ENCODE data around the gene NR1D1.
A peak's percentile ranks its signal among the peaks of the same experiment; 100 is the strongest.
"Not testable (repeated sequence)": the region's sequence is repeated elsewhere in the genome, so short reads cannot be mapped to it uniquely, and the experiment has no call there.

Gene NR1D1

DNA sequence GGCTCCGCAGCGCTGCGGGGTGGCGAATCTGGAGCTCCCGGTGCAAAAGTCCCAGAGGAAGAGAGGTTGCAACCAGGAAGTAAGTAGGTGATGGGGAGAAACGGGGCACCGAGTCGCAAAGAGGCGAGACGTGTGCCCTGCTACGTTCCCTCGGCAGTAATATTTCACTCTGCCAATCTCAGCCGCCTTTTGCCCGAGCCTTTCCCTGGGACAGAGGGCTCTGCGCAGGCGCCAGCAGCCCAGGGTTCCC, at the start of gene NR1D1:
Gene NR1D1 (minus strand): TSS at position 171 of the 250 bp plus-strand sequence. CDS start 495 bp downstream, outside the sequence.
- Mint-ChIP-seq H3K4me3 (peak within 1 kb of the TSS; percentile 96), H3K27ac (peak within 1 kb of the TSS; percentile 91), H3K36me3 (peaks cover 19% of the 10 kb centered on the region), H3K4me1 (peaks cover 62% of the 10 kb centered on the region), H3K27me3 (no peaks in the 10 kb centered on the region), H3K9me3 (peaks cover 3% of the 10 kb centered on the region)
- no peak for ATAC-seq

- H3K27me3 Mint-ChIP-seq = no peaks in the 10 kb centered on the region
- ATAC-seq = no peak
- no peaks in the 10 kb centered on the region for H3K9me3 Mint-ChIP-seq
- peak overlapping the region; percentile 35 for H3K27ac Mint-ChIP-seq
- H3K36me3 Mint-ChIP-seq = peaks cover 68% of the 10 kb centered on the region
- no peak overlapping the region for H3K4me3 Mint-ChIP-seq
- peaks cover 48% of the 10 kb centered on the region for H3K4me1 Mint-ChIP-seq
Measured at GRCh38 chr17:40148527-40148926, 48.1 kb upstream of the NR1D1 start.

- H3K4me3 Mint-ChIP-seq = no peak overlapping the region
- peaks cover 54% of the 10 kb centered on the region for H3K4me1 Mint-ChIP-seq
- H3K27me3 Mint-ChIP-seq = no peaks in the 10 kb centered on the region
- ATAC-seq = no peak
- peaks cover 60% of the 10 kb centered on the region for H3K36me3 Mint-ChIP-seq
- H3K27ac Mint-ChIP-seq = peak overlapping the region; percentile 63
- H3K9me3 Mint-ChIP-seq = no peaks in the 10 kb centered on the region
Measured at GRCh38 chr17:40145476-40145875, 45.1 kb upstream of the NR1D1 start.

- ATAC-seq, H3K27me3 Mint-ChIP-seq, H3K4me3 Mint-ChIP-seq, H3K9me3 Mint-ChIP-seq, H3K27ac Mint-ChIP-seq: not testable (repeated sequence)
- Mint-ChIP-seq H3K4me1 (peaks cover 45% of the 10 kb centered on the region), H3K36me3 (peaks cover 37% of the 10 kb centered on the region)
Measured at GRCh38 chr17:40143166-40143565, 42.8 kb upstream of the NR1D1 start.

- Mint-ChIP-seq H3K36me3 (peaks cover 32% of the 10 kb centered on the region), H3K27ac (peak overlapping the region; percentile 93), H3K4me3 (peak overlapping the region; percentile 91), H3K9me3 (no peaks in the 10 kb centered on the region), H3K27me3 (no peaks in the 10 kb centered on the region), H3K4me1 (peaks cover 40% of the 10 kb centered on the region)
- peak; percentile 40 for ATAC-seq
Measured at GRCh38 chr17:40139566-40140058, 39.2 kb upstream of the NR1D1 start.

- Mint-ChIP-seq H3K36me3 (peaks cover 59% of the 10 kb centered on the region), H3K27ac (peak overlapping the region; percentile 53), H3K4me1 (peaks cover 25% of the 10 kb centered on the region), H3K27me3 (no peaks in the 10 kb centered on the region), H3K9me3 (no peaks in the 10 kb centered on the region), H3K4me3 (no peak overlapping the region)
- ATAC-seq = no peak
Measured at GRCh38 chr17:40135817-40136216, 35.4 kb upstream of the NR1D1 start.

DNA sequence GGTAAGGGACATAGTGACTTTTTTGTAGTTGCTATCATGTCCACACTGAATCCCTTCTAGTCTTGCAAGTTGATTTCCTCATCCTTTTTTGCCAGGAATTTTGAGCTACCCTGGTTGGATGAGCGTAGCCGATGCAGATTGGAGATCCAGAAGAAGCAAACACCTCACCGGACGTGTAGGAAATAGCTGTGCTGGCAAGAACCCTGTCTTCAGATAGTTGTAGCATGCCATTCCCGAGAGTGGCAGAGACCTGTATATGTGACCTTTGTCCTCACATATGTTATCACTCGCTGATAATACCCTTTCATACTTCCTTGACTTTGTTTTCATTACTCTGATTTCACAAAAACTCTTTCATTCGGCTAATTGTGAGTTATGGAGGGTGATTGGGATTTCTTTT, 33.8 kb upstream of the NR1D1 start:
- peaks cover 17% of the 10 kb centered on the region for H3K4me1 Mint-ChIP-seq
- peaks cover 65% of the 10 kb centered on the region for H3K36me3 Mint-ChIP-seq
- no peaks in the 10 kb centered on the region for H3K27me3 Mint-ChIP-seq
- peak overlapping the region; percentile 53 for H3K27ac Mint-ChIP-seq
- ATAC-seq = no peak
- no peak overlapping the region for H3K4me3 Mint-ChIP-seq
- H3K9me3 Mint-ChIP-seq = no peaks in the 10 kb centered on the region

DNA sequence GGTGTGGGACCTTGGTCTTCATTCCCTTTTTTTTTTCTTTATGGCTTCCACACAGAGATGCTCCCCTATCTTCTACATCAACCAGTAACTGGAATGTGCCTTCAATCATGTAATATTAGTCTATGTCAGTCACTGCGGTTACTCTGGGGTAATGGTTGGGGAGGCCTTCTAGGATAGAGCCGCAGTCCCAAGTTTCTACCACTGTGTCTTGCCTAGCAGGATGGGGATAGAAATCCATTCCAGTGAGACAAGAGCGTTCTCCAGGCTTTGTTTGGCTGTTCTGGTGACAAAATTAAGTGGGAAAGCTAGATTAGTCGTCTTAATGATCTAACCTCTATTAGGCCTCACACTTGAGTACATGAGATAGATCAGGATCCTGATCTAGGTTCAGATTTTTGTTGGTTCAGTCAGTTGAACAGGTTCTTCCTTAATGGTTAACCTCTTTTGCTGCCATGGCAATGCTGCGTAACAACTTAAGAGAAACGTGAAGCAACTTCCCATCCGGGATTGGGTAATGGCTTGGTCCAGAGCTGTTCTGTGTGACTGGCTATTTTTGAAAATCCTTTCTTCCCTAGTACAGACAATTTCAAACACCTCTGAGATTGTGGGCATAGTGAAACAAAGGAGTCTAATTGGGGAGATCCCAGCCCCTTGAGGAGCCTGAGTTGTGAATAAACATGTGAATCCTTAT, 30.1 kb upstream of the NR1D1 start:
- Mint-ChIP-seq H3K4me1 (peaks cover 12% of the 10 kb centered on the region), H3K36me3 (peaks cover 71% of the 10 kb centered on the region), H3K27me3 (no peaks in the 10 kb centered on the region), H3K27ac (no peak overlapping the region), H3K4me3 (no peak overlapping the region), H3K9me3 (no peaks in the 10 kb centered on the region)
- no peak for ATAC-seq

GRCh38 chr17:40129498-40129897, 29.1 kb upstream of the NR1D1 start:
- ATAC-seq = no peak
- H3K27me3 Mint-ChIP-seq = no peaks in the 10 kb centered on the region
- no peaks in the 10 kb centered on the region for H3K9me3 Mint-ChIP-seq
- H3K36me3 Mint-ChIP-seq = peaks cover 62% of the 10 kb centered on the region
- no peak overlapping the region for H3K4me3 Mint-ChIP-seq
- peaks cover 15% of the 10 kb centered on the region for H3K4me1 Mint-ChIP-seq
- no peak overlapping the region for H3K27ac Mint-ChIP-seq

- ATAC-seq = no peak
- H3K27me3 Mint-ChIP-seq = no peaks in the 10 kb centered on the region
- no peaks in the 10 kb centered on the region for H3K9me3 Mint-ChIP-seq
- H3K4me1 Mint-ChIP-seq = peaks cover 41% of the 10 kb centered on the region
- peak overlapping the region; percentile 75 for H3K27ac Mint-ChIP-seq
- H3K4me3 Mint-ChIP-seq = peak overlapping the region; percentile 94
- peaks cover 25% of the 10 kb centered on the region for H3K36me3 Mint-ChIP-seq
Measured at GRCh38 chr17:40124279-40125141, 24.1 kb upstream of the NR1D1 start.

GRCh38 chr17:40123811-40124114, 23.4 kb upstream of the NR1D1 start:
- H3K9me3 Mint-ChIP-seq = no peaks in the 10 kb centered on the region
- no peak for ATAC-seq
- H3K4me1 Mint-ChIP-seq = peaks cover 41% of the 10 kb centered on the region
- no peaks in the 10 kb centered on the region for H3K27me3 Mint-ChIP-seq
- H3K27ac Mint-ChIP-seq = peak overlapping the region; percentile 75
- peak overlapping the region; percentile 94 for H3K4me3 Mint-ChIP-seq
- peaks cover 20% of the 10 kb centered on the region for H3K36me3 Mint-ChIP-seq

DNA sequence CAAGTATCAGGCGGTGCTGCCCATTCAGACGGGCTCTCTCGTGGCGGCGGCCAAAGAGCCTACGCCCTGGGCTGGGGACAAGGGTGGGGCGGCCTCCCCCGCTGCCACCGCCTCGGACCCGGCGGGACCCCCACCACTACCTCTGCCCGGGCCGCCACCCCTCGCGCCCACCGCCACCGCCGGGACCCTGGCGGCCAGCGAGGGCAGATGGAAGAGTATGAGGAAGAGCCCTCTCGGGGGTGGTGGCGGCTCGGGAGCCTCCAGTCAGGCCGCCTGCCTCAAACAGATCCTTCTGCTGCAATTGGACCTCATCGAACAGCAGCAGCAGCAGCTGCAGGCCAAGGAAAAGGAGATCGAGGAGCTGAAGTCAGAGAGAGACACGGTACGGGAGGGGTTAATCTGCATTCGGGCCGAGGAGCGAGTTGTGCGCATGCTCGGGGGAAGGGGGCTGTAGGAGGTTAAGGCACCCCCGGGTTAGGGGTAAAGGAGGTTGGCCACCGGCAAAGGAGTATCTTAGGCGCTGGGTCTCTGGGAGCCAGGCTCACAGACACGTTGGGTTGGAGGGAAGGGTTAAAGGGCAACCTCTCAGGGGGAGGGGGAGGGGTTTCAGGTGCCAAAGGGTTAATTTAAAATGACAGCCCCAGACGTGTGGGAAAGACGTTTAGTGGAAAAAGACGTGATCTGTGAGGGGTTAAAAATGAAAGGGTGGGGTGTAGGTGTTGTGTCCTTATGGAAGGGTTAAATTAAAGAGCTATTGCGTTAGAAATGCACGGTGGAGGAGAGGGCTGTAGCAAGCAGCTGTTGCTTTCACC, 22.8 kb upstream of the NR1D1 start:
- H3K4me3 Mint-ChIP-seq = peak overlapping the region; percentile 94
- peaks cover 19% of the 10 kb centered on the region for H3K36me3 Mint-ChIP-seq
- ATAC-seq = peak; percentile 37
- no peaks in the 10 kb centered on the region for H3K27me3 Mint-ChIP-seq
- peaks cover 44% of the 10 kb centered on the region for H3K4me1 Mint-ChIP-seq
- peak overlapping the region; percentile 75 for H3K27ac Mint-ChIP-seq
- H3K9me3 Mint-ChIP-seq = no peaks in the 10 kb centered on the region

GRCh38 chr17:40122136-40122998, 22.0 kb upstream of the NR1D1 start:
- Mint-ChIP-seq H3K9me3 (no peaks in the 10 kb centered on the region), H3K4me1 (peaks cover 47% of the 10 kb centered on the region), H3K36me3 (peaks cover 13% of the 10 kb centered on the region), H3K4me3 (peak overlapping the region; percentile 94), H3K27me3 (no peaks in the 10 kb centered on the region), H3K27ac (peak overlapping the region; percentile 75)
- peak; percentile 72 for ATAC-seq

GRCh38 chr17:40121181-40122135, 21.1 kb upstream of the NR1D1 start, which contains the start of gene MSL1:
TSS of gene MSL1 (plus strand) at chr17:40121971. CDS start at chr17:40122613, 642 bp downstream.
- no peaks in the 10 kb centered on the region for H3K27me3 Mint-ChIP-seq
- peak; percentile 83 for ATAC-seq
- peaks cover 47% of the 10 kb centered on the region for H3K4me1 Mint-ChIP-seq
- peak within 1 kb of the TSS; percentile 94 for H3K4me3 Mint-ChIP-seq
- H3K27ac Mint-ChIP-seq = peak within 1 kb of the TSS; percentile 75
- peaks cover 7% of the 10 kb centered on the region for H3K36me3 Mint-ChIP-seq
- no peaks in the 10 kb centered on the region for H3K9me3 Mint-ChIP-seq
